NCI-H82 (cell line): ENCODE measurements around the gene BTBD19.

Experiments used
- DNase-seq: peaks from one replicate; lab custom pipeline; 2025; lab: John Stamatoyannopoulos, UW

BTBD19 gene

GRCh38 chr1:44855742-44856141, 47.4 kb downstream of the BTBD19 start:
- DNase-seq: no peak

- DNase-seq: no peak
These were observed 49.1 kb downstream of the BTBD19 start for GRCh38 chr1:44857446-44857845.

GRCh38 chr1:44860331-44860730, 52.0 kb downstream of the BTBD19 start:
- DNase-seq: no peak

- DNase-seq: no peak
These were observed 52.6 kb downstream of the BTBD19 start for GRCh38 chr1:44860891-44861425.

- peak; percentile 35 for DNase-seq
These were observed 54.6 kb downstream of the BTBD19 start for GRCh38 chr1:44862829-44863401.
